Right kidney (tissue), 1 donor: ENCODE results near the gene PTH1R.
"Not testable (repeated sequence)": the region's sequence is repeated elsewhere in the genome, so short reads cannot be mapped to it uniquely, and the experiment has no call there.

Experiments used
- DNase-seq: peaks from one replicate; pipeline ENCODE4 v3.0.0-alpha.2; 2016

The PTH1R gene

GRCh38 chr3:46910914-46911313 is 33.4 kb downstream of the PTH1R start:
- not testable (repeated sequence) for DNase-seq

GRCh38 chr3:46912986-46913385 is 35.5 kb downstream of the PTH1R start:
- DNase-seq = no peak

- no peak for DNase-seq
These were observed 36.1 kb downstream of the PTH1R start for GRCh38 chr3:46913644-46914043.

GRCh38 chr3:46914849-46915248 is 37.3 kb downstream of the PTH1R start:
- no peak for DNase-seq

GRCh38 chr3:46915297-46915822 is 37.8 kb downstream of the PTH1R start:
- no peak for DNase-seq

GRCh38 chr3:46916278-46916677 is 38.8 kb downstream of the PTH1R start:
- no peak for DNase-seq

GRCh38 chr3:46916799-46917198 is 39.3 kb downstream of the PTH1R start:
- no peak for DNase-seq

GRCh38 chr3:46917257-46917656 is 39.7 kb downstream of the PTH1R start:
- DNase-seq = no peak

GRCh38 chr3:46918202-46918601 is 40.7 kb downstream of the PTH1R start:
- DNase-seq = no peak

- DNase-seq = no peak
These were observed 41.1 kb downstream of the PTH1R start for GRCh38 chr3:46918634-46919033.

- DNase-seq = no peak
These were observed 43.5 kb downstream of the PTH1R start for GRCh38 chr3:46921041-46921440.

- DNase-seq = no peak
These were observed 44.4 kb downstream of the PTH1R start for GRCh38 chr3:46921871-46922271.

- no peak for DNase-seq
These were observed 44.9 kb downstream of the PTH1R start for GRCh38 chr3:46922426-46922825.

GRCh38 chr3:46922871-46923558 is 45.5 kb downstream of the PTH1R start:
- no peak for DNase-seq

- no peak for DNase-seq
These were observed 46.2 kb downstream of the PTH1R start for GRCh38 chr3:46923559-46924350.

- DNase-seq = no peak
These were observed 47.5 kb downstream of the PTH1R start for GRCh38 chr3:46924921-46925584.

GRCh38 chr3:46925585-46925934 is 48.0 kb downstream of the PTH1R start:
- no peak for DNase-seq

GRCh38 chr3:46926039-46926438 is 48.5 kb downstream of the PTH1R start:
- DNase-seq = no peak

- no peak for DNase-seq
These were observed 48.9 kb downstream of the PTH1R start for GRCh38 chr3:46926447-46926846.

GRCh38 chr3:46926871-46927717 is 49.6 kb downstream of the PTH1R start:
- no peak for DNase-seq

- no peak for DNase-seq
These were observed 50.2 kb downstream of the PTH1R start for GRCh38 chr3:46927718-46928073.

- DNase-seq = no peak
These were observed 50.8 kb downstream of the PTH1R start for GRCh38 chr3:46928282-46928681.
